HEK293 (cell line): Measurements from ENCODE around the gene SLAMF8.

Experiments used
- CTCF ChIA-PET: fragments of 350-600 bp; formaldehyde crosslinking; extraction: SDS; loops from one replicate; lab custom pipeline; 2021; ENCODE audit warnings: antibody characterized with exemption; lab: Yijun Ruan, JAX
- POLR2A ChIA-PET: fragments of 300-600 bp; formaldehyde crosslinking; extraction: SDS; loops from one replicate; lab custom pipeline; 2020; ENCODE audit warnings: antibody characterized with exemption, inconsistent platforms; lab: Yijun Ruan, JAX
- H3K27ac ChIP-seq: fragments of 200-500 bp; sonication (Bioruptor generic); 2 replicates; pipeline ENCODE4 v1.5.1; 2014; ENCODE audit warnings: low read depth, low read length, control low read depth, inconsistent platforms; ENCODE audit errors: extremely low read depth
- H3K36me3 ChIP-seq, 2 experiments: fragments of 200-500 bp in 1 of 2; sonication (Bioruptor generic) in 1 of 2; 1 replicate in 1 of 2; 2 replicates in 1 of 2; pipeline ENCODE4 v1.5.1; 2014 to 2017; ENCODE audit warnings: inconsistent platforms in 2 of 2, low read length in 2 of 2; ENCODE audit not compliant: control insufficient read depth in 2 of 2, insufficient read depth in 1 of 2
- H3K4me1 ChIP-seq: fragments of 200-500 bp; sonication (Bioruptor generic); 2 replicates; pipeline ENCODE4 v1.5.1; 2014; ENCODE audit warnings: mild to moderate bottlenecking, low read length, inconsistent platforms; ENCODE audit not compliant: control insufficient read depth, insufficient read depth
- H3K4me3 ChIP-seq: 2 replicates; pipeline ENCODE4 v1.5.1; 2011; ENCODE audit warnings: low read depth, mild to moderate bottlenecking, control low read depth, low read length, moderate library complexity
- H3K9me3 ChIP-seq: fragments of 200-500 bp; sonication (Bioruptor generic); 2 replicates; pipeline ENCODE4 v1.5.1; 2014; ENCODE audit warnings: low read depth, low read length, inconsistent platforms; ENCODE audit not compliant: control insufficient read depth, insufficient read depth
- ATF2 ChIP-seq: fragments of 450-650 bp; formaldehyde crosslinking; IDR thresholded peaks from 2 replicates; pipeline ENCODE4 v1.5.1; 2016; ENCODE audit warnings: missing biosample characterization, missing genetic modification characterization, low read depth
- REST ChIP-seq: fragments of 450-650 bp; formaldehyde crosslinking; IDR thresholded peaks from 2 replicates; pipeline ENCODE4 v1.5.1; 2016; ENCODE audit warnings: missing biosample characterization, missing genetic modification characterization
- ZBTB6 ChIP-seq: fragments of 450-650 bp; formaldehyde crosslinking; IDR thresholded peaks from 2 replicates; pipeline ENCODE4 v1.5.1; 2017; ENCODE audit warnings: missing biosample characterization, missing genetic modification characterization
- ZNF10 ChIP-seq: fragments of 450-650 bp; formaldehyde crosslinking; IDR thresholded peaks from 2 replicates; pipeline ENCODE4 v1.5.1; 2017; ENCODE audit warnings: missing biosample characterization, missing genetic modification characterization
- ZNF112 ChIP-seq: fragments of 450-650 bp; formaldehyde crosslinking; IDR thresholded peaks from 2 replicates; pipeline ENCODE4 v1.5.0; 2017; ENCODE audit warnings: missing biosample characterization, missing genetic modification characterization
- ZNF133 ChIP-seq: fragments of 450-650 bp; formaldehyde crosslinking; IDR thresholded peaks from 2 replicates; pipeline ENCODE4 v1.5.1; 2016; ENCODE audit warnings: missing biosample characterization, missing genetic modification characterization
- ZNF23 ChIP-seq: fragments of 450-650 bp; formaldehyde crosslinking; IDR thresholded peaks from 2 replicates; pipeline ENCODE4 v1.5.1; 2016; ENCODE audit warnings: missing biosample characterization, missing genetic modification characterization, borderline replicate concordance
- ZNF274 ChIP-seq, 2 experiments: fragments of 200-500 bp in 1 of 2; fragments of 450-650 bp in 1 of 2; sonication (Bioruptor generic) in 1 of 2; formaldehyde crosslinking in 1 of 2; IDR thresholded peaks; 2 replicates each; pipeline versions ENCODE4 v1.5.1 to v1.6.1; 2014 to 2016; ENCODE audit warnings: borderline replicate concordance in 1 of 2, inconsistent platforms in 1 of 2, low read length in 1 of 2, missing biosample characterization in 1 of 2, missing genetic modification characterization in 1 of 2
- ZNF510 ChIP-seq: fragments of 450-650 bp; formaldehyde crosslinking; IDR thresholded peaks from 2 replicates; pipeline ENCODE4 v1.5.1; 2018; ENCODE audit warnings: mild to moderate bottlenecking, missing genetic modification characterization, missing biosample characterization; ENCODE audit not compliant: insufficient replicate concordance
- ZNF596 ChIP-seq: fragments of 450-650 bp; IDR thresholded peaks from 2 replicates; pipeline ENCODE4 v1.5.0; 2018; ENCODE audit warnings: missing biosample characterization, mild to moderate bottlenecking, missing genetic modification characterization, moderate library complexity

Gene SLAMF8

GRCh38 chr1:159838715-159839114 lies 12.0 kb downstream of the SLAMF8 start:
- no peak for TF ChIP-seq ZNF274 (IDR thresholded peaks at IDR 0.05; ENCODE audit: low read length)
- no peak for TF ChIP-seq ZNF274 (tag by site-specific recombination; IDR thresholded peaks at IDR 0.05; ENCODE audit: borderline replicate concordance)
- no peak for TF ChIP-seq ZBTB6 (tag by site-specific recombination)
- no peak for TF ChIP-seq ZNF10 (tag by site-specific recombination)
- no peak for TF ChIP-seq ZNF596 (tag by site-specific recombination)
- ChIA-PET CTCF (no interaction called here), POLR2A (no interaction called here)
- Histone ChIP-seq H3K27ac (no peak overlapping the region), H3K4me1 (no peaks in the 10 kb centered on the region), H3K4me3 (no peak overlapping the region), H3K36me3 (no peaks in the 10 kb centered on the region), H3K9me3 (no peaks in the 10 kb centered on the region)

- Histone ChIP-seq H3K27ac (no peak overlapping the region), H3K9me3 (no peaks in the 10 kb centered on the region)
- CTCF ChIA-PET: interaction anchor here (0.7 to 3.7 kb wide), 3 partner anchors 40 to 58 kb away, joined by 3 to 19 read pairs (median 3); no protein-coding TSS in a partner anchor
- no peak for TF ChIP-seq ZNF112 (tag by site-specific recombination)
- TF ChIP-seq, all 188 proteins: peak for 0
- Histone ChIP-seq H3K36me3 (no peaks in the 10 kb centered on the region), H3K4me3 (no peak overlapping the region), H3K4me1 (no peaks in the 10 kb centered on the region)
- POLR2A ChIA-PET: no interaction called here
Measured at GRCh38 chr1:159839116-159839849, 12.6 kb downstream of the SLAMF8 start.

- H3K9me3 ChIP-seq: no peaks in the 10 kb centered on the region
- CTCF ChIA-PET: interaction anchor here (0.6 to 3.7 kb wide), 8 partner anchors 9 to 614 kb away, joined by 3 to 19 read pairs (median 3); no protein-coding TSS in a partner anchor
- H3K4me3 ChIP-seq: no peak overlapping the region
- TF ChIP-seq ATF2 (tag by site-specific recombination): no peak
- TF ChIP-seq ZNF274 (IDR thresholded peaks at IDR 0.05; ENCODE audit: low read length): no peak
- no peak for TF ChIP-seq ZNF274 (tag by site-specific recombination; IDR thresholded peaks at IDR 0.05; ENCODE audit: borderline replicate concordance)
- TF ChIP-seq REST (tag by site-specific recombination): no peak
- TF ChIP-seq ZNF23: no peak
- TF ChIP-seq ZNF133 (tag by site-specific recombination): no peak
- no peak for TF ChIP-seq ZNF510 (tag by site-specific recombination)
- TF ChIP-seq ZNF112 (tag by site-specific recombination): no peak
- TF ChIP-seq, all 188 proteins: peak for 0
- H3K27ac ChIP-seq: no peak overlapping the region
- POLR2A ChIA-PET: interaction anchor here (1.5 kb wide), 1 partner anchor 12 kb away, joined by 5 read pairs; no protein-coding TSS in a partner anchor
- no peaks in the 10 kb centered on the region for H3K4me1 ChIP-seq
- no peaks in the 10 kb centered on the region for H3K36me3 ChIP-seq
Measured at GRCh38 chr1:159841749-159842148, 15.1 kb downstream of the SLAMF8 start.
